ENCODE results near the gene METTL9.

- no peak for TF ChIP-seq MAX (IDR thresholded peaks at IDR 0.05)
- no peak for TF ChIP-seq CTCF (IDR thresholded peaks at IDR 0.05; ENCODE audit: low read depth, low read length, missing input control)
Measured at GRCh38 chr16:21608639-21609328, 9.4 kb downstream of the METTL9 start.
